K562 (cell line): ENCODE measurements around the gene CFAP58. TPM values are rescaled to one million over a fixed set of nuclear protein-coding genes. Genes with fewer than 3 reads are reported as not detected.

Experiments
- FOXJ2 ChIP-seq: fragments of 200-800 bp; sonication (Bioruptor generic); IDR thresholded peaks from 2 replicates; pipeline ENCODE4 v1.6.1; 2016; ENCODE audit warnings: missing genetic modification characterization, missing compliant biosample characterization
- FOXJ3 ChIP-seq: sonication (generic); formaldehyde crosslinking; IDR thresholded peaks from 2 replicates; pipeline ENCODE4 v1.4.0; 2020; ENCODE audit warnings: mild to moderate bottlenecking, missing genetic modification reagents
- GABPB1 ChIP-seq: sonication (generic); formaldehyde crosslinking; IDR thresholded peaks from 2 replicates; pipeline ENCODE4 v1.8.0; 2022; ENCODE audit warnings: mild to moderate bottlenecking, missing genetic modification reagents
- HES1 ChIP-seq: fragments of 450-650 bp; IDR thresholded peaks from 2 replicates; pipeline ENCODE4 v1.6.1; 2016; ENCODE audit warnings: low read depth, mild to moderate bottlenecking, moderate library complexity
- IRF9 ChIP-seq: fragments of 450-650 bp; IDR thresholded peaks from 2 replicates; pipeline ENCODE4 v1.6.1; 2016; ENCODE audit warnings: missing biosample characterization, missing genetic modification characterization
- MYC ChIP-seq, 2 experiments: fragments of 250-450 bp in 1 of 2; sonication (Bioruptor Pico) in 1 of 2; IDR thresholded peaks; 2 replicates each; pipeline versions ENCODE4 v1.5.1 to v1.6.1; 2012 to 2021; ENCODE audit warnings: low read depth in 2 of 2, borderline replicate concordance in 1 of 2, improper control_type of control experiment in 1 of 2, low read length in 1 of 2, mild to moderate bottlenecking in 1 of 2, moderate library complexity in 1 of 2
- PCBP2 ChIP-seq: fragments of 200-400 bp; formaldehyde crosslinking; IDR thresholded peaks from 2 replicates; pipeline ENCODE4 v1.6.1; 2018; ENCODE audit warnings: low read length, low read depth, mild to moderate bottlenecking, moderate library complexity; ENCODE audit not compliant: poor library complexity, severe bottlenecking
- RAD21 ChIP-seq, 2 experiments: fragments of 250-450 bp in 1 of 2; fragments of 450-650 bp in 1 of 2; sonication (Bioruptor Pico) in 1 of 2; formaldehyde crosslinking in 1 of 2; IDR thresholded peaks in 1 of 2; conservative IDR thresholded peaks in 1 of 2; 2 replicates each; pipeline versions ENCODE4 v1.4.0 to v1.8.0; 2020 to 2022; ENCODE audit warnings: mild to moderate bottlenecking in 2 of 2, moderate library complexity in 1 of 2
- RCOR1 ChIP-seq, 2 experiments: IDR thresholded peaks; 2 replicates each; pipeline ENCODE4 v1.6.1; 2012; ENCODE audit warnings: low read depth in 2 of 2, low read length in 2 of 2, borderline replicate concordance in 1 of 2, improper control_type of control experiment in 1 of 2
- THRAP3 ChIP-seq: fragments of 450-650 bp; IDR thresholded peaks from 2 replicates; pipeline ENCODE4 v1.6.1; 2016; ENCODE audit warnings: mild to moderate bottlenecking, inconsistent platforms, borderline replicate concordance
- ZBTB12 ChIP-seq: fragments of 250-450 bp; sonication (Bioruptor Pico); IDR thresholded peaks from 2 replicates; pipeline ENCODE4 v1.4.0; 2020
- ZNF586 ChIP-seq: fragments of 450-650 bp; formaldehyde crosslinking; conservative IDR thresholded peaks from 2 replicates; pipeline ENCODE4 v1.4.0; 2020; ENCODE audit warnings: mild to moderate bottlenecking, moderate library complexity
- polyA plus RNA-seq, 8 experiments: library from polyadenylated mRNA; depleted of rRNA in 4 of 8; stranded (reverse) in 5 of 8; unstranded in 3 of 8; fragments of >200 nt; fragmentation: Nextera tagmentation in 2 of 8; fragmentation: Illumina TruSeq in 1 of 8; extraction: Ambion mirVana in 2 of 8; extraction: Trizol in 1 of 8; gene quantifications; 2 replicates each; pipeline versions ENCODE4 v1.2.1 to v1.2.3, GENCODE V29; 2011 to 2014; ENCODE audit warnings: inconsistent platforms in 1 of 8, missing spikeins in 1 of 8
- total RNA-seq, 7 experiments: library from RNA; depleted of rRNA in 6 of 7; stranded (reverse); fragments of >200 nt in 6 of 7; fragmentation: Illumina TruSeq in 2 of 7; extraction: Trizol in 2 of 7; gene quantifications; 2 replicates each; pipeline versions ENCODE4 v1.2.1 to v1.2.3, GENCODE V29; 2011 to 2021; ENCODE audit warnings: low replicate concordance in 1 of 7
- TF ChIP-seq, protein P1 (sequence below): sonication (generic); formaldehyde crosslinking; IDR thresholded peaks from 2 replicates; pipeline ENCODE4 v1.8.1; 2023; ENCODE audit warnings: mild to moderate bottlenecking, missing genetic modification reagents
- TF ChIP-seq, protein P2 (sequence below): sonication (generic); IDR thresholded peaks from 2 replicates; pipeline ENCODE4 v1.6.1; 2016
- TF ChIP-seq, protein P3 (sequence below): fragments of 250-450 bp; sonication (Bioruptor Pico); IDR thresholded peaks from 2 replicates; pipeline ENCODE4 v1.5.0; 2021

CFAP58 gene
- total and polyA plus RNA-seq, 9 of the 15 experiments (the other 6 are each of a cell fraction or from before 2014, with no cell fraction given) = 0.08 to 2.0 (median 0.71) TPM

- no peak for TF ChIP-seq RAD21 (CRISPR knock-in tag; conservative IDR thresholded peaks at IDR 0.05 in 1 of 2, IDR thresholded peaks at IDR 0.05 in 1 of 2)
- TF ChIP-seq RCOR1 (IDR thresholded peaks at IDR 0.05; ENCODE audit: borderline replicate concordance in 1 of 2, low read depth in 2 of 2, low read length in 2 of 2) = no peak
- no peak for TF ChIP-seq ZNF586
- TF ChIP-seq THRAP3 = no peak
- peak; percentile 89 for TF ChIP-seq IRF9 (tag)
- no peak for TF ChIP-seq GABPB1 (CRISPR knock-in tag)
- TF ChIP-seq, protein P1, sequence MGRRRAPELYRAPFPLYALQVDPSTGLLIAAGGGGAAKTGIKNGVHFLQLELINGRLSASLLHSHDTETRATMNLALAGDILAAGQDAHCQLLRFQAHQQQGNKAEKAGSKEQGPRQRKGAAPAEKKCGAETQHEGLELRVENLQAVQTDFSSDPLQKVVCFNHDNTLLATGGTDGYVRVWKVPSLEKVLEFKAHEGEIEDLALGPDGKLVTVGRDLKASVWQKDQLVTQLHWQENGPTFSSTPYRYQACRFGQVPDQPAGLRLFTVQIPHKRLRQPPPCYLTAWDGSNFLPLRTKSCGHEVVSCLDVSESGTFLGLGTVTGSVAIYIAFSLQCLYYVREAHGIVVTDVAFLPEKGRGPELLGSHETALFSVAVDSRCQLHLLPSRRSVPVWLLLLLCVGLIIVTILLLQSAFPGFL (CRISPR knock-in tag) = no peak
- no peak for TF ChIP-seq FOXJ3 (CRISPR knock-in tag)
- 0 out of 2 replicates have a peak, but pooled peaks have one; percentile 16 for TF ChIP-seq MYC (IDR thresholded peaks at IDR 0.05; ENCODE audit: low read depth, low read length)
- TF ChIP-seq MYC (CRISPR knock-in tag; IDR thresholded peaks at IDR 0.05; ENCODE audit: borderline replicate concordance, low read depth) = no peak
- no peak for TF ChIP-seq HES1
- TF ChIP-seq, protein P2, sequence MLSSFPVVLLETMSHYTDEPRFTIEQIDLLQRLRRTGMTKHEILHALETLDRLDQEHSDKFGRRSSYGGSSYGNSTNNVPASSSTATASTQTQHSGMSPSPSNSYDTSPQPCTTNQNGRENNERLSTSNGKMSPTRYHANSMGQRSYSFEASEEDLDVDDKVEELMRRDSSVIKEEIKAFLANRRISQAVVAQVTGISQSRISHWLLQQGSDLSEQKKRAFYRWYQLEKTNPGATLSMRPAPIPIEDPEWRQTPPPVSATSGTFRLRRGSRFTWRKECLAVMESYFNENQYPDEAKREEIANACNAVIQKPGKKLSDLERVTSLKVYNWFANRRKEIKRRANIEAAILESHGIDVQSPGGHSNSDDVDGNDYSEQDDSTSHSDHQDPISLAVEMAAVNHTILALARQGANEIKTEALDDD = 0 out of 2 replicates have a peak, but pooled peaks have one; percentile 57
- TF ChIP-seq FOXJ2 = peak; percentile 61
- TF ChIP-seq, protein P3, sequence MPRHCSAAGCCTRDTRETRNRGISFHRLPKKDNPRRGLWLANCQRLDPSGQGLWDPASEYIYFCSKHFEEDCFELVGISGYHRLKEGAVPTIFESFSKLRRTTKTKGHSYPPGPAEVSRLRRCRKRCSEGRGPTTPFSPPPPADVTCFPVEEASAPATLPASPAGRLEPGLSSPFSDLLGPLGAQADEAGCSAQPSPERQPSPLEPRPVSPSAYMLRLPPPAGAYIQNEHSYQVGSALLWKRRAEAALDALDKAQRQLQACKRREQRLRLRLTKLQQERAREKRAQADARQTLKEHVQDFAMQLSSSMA (CRISPR knock-in tag) = no peak
- TF ChIP-seq ZBTB12 (CRISPR knock-in tag) = no peak
- no peak for TF ChIP-seq PCBP2
Observed at GRCh38 chr10:104349623-104350126, 4.0 kb upstream of the CFAP58 start (continued).
